Measurements from ENCODE around the gene ASB18.
"Not testable (repeated sequence)": the region's sequence is repeated elsewhere in the genome, so short reads cannot be mapped to it uniquely, and the experiment has no call there.

The ASB18 gene

DNA sequence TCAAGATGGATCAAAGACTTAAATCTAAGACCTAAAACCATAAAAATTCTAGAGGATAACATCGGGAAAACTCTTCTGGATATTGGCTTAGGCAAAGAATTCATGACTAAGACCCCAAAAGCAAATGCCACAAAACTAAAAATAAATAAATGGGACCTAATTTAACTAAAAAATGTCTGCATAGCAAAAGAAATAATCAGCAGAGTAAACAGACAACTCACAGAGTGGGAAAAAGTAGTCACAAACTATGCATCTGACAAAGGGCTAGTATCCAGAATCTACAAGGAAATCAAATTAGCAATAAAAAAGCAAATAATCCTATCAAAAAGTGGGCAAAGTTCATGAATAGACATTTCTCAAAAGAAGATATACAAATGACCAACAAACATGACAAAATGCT, 18.2 kb upstream of the ASB18 start:
- H3K9me3 Mint-ChIP-seq, result peaks cover 72% of the 10 kb centered on the region
- TF ChIP-seq, protein P1, sequence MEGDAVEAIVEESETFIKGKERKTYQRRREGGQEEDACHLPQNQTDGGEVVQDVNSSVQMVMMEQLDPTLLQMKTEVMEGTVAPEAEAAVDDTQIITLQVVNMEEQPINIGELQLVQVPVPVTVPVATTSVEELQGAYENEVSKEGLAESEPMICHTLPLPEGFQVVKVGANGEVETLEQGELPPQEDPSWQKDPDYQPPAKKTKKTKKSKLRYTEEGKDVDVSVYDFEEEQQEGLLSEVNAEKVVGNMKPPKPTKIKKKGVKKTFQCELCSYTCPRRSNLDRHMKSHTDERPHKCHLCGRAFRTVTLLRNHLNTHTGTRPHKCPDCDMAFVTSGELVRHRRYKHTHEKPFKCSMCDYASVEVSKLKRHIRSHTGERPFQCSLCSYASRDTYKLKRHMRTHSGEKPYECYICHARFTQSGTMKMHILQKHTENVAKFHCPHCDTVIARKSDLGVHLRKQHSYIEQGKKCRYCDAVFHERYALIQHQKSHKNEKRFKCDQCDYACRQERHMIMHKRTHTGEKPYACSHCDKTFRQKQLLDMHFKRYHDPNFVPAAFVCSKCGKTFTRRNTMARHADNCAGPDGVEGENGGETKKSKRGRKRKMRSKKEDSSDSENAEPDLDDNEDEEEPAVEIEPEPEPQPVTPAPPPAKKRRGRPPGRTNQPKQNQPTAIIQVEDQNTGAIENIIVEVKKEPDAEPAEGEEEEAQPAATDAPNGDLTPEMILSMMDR (IDR thresholded peaks at IDR 0.05), result no peak
- no peak for DNase-seq
- peaks cover 6% of the 10 kb centered on the region for H3K4me1 Mint-ChIP-seq
- H3K27me3 Mint-ChIP-seq (ENCODE audit: low read depth, poor library complexity), result no peaks in the 10 kb centered on the region
- H3K27ac Mint-ChIP-seq, result no peak overlapping the region
- peaks cover 62% of the 10 kb centered on the region for H3K36me3 Mint-ChIP-seq (ENCODE audit: low read depth)
- H3K4me3 Mint-ChIP-seq, result no peak overlapping the region

GRCh38 chr2:236281423-236281822, 17.2 kb upstream of the ASB18 start:
- peaks cover 82% of the 10 kb centered on the region for H3K9me3 Mint-ChIP-seq
- H3K4me3 Mint-ChIP-seq, result no peak overlapping the region
- TF ChIP-seq, protein P1 (IDR thresholded peaks at IDR 0.05), result no peak
- no peak for DNase-seq
- no peak overlapping the region for H3K27ac Mint-ChIP-seq
- no peaks in the 10 kb centered on the region for H3K27me3 Mint-ChIP-seq (ENCODE audit: low read depth, poor library complexity)
- no peaks in the 10 kb centered on the region for H3K4me1 Mint-ChIP-seq
- H3K36me3 Mint-ChIP-seq (ENCODE audit: low read depth), result peaks cover 72% of the 10 kb centered on the region

GRCh38 chr2:236273126-236273525, 8.9 kb upstream of the ASB18 start:
- Mint-ChIP-seq H3K27me3 (ENCODE audit: low read depth, poor library complexity) (peaks cover 4% of the 10 kb centered on the region), H3K4me1 (no peaks in the 10 kb centered on the region), H3K4me3 (no peak overlapping the region), H3K27ac (no peak overlapping the region), H3K36me3 (ENCODE audit: low read depth) (peaks cover 80% of the 10 kb centered on the region), H3K9me3 (peaks cover 84% of the 10 kb centered on the region)
- no peak for DNase-seq
- TF ChIP-seq, protein P1 (IDR thresholded peaks at IDR 0.05), result no peak

DNA sequence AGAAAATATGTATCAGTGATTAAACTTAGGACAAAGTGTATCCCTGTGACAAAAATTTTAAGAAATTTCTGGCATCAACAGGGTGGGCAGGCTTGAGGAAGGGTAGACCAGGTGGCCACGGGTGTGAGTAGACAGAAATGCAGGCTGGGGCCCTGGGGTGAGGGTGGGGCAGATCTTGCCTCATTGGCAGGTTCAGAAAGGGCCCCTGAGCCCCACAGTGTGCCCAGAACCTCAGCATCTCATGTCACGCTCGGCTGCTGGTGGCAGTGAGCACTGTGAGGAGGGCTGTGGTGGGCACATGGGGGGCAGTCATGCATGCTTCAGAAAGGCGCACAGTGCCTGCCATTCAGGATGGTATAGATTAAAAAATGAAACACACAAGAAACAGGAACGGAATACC, 7.6 kb upstream of the ASB18 start:
- no peak overlapping the region for H3K27ac Mint-ChIP-seq
- H3K36me3 Mint-ChIP-seq (ENCODE audit: low read depth), result peaks cover 76% of the 10 kb centered on the region
- H3K9me3 Mint-ChIP-seq, result peaks cover 76% of the 10 kb centered on the region
- DNase-seq, result no peak
- no peaks in the 10 kb centered on the region for H3K4me1 Mint-ChIP-seq
- H3K4me3 Mint-ChIP-seq, result no peak overlapping the region
- peaks cover 4% of the 10 kb centered on the region for H3K27me3 Mint-ChIP-seq (ENCODE audit: low read depth, poor library complexity)
- TF ChIP-seq, protein P1 (IDR thresholded peaks at IDR 0.05), result no peak

DNA sequence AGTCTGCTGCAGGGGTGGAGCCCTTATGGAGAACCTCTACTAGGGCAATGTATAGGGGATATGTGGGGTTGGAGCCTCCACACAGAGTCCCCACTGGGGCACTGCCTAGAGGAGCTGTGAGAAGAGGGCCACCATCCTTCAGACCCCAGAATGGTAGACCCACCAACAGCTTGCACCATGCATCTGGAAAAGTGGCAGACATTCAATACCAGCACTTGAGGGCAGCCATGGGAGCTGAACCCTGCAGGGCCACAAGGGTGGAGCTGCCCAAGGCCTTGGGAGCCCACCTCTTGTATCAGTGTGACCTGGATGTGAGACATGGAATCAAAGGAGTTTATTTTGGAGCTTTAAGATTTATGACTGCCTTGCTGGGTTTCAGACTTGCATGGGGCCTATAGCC, 5.7 kb upstream of the ASB18 start:
- Mint-ChIP-seq H3K9me3 (peaks cover 64% of the 10 kb centered on the region), H3K4me1 (peaks cover 13% of the 10 kb centered on the region), H3K36me3 (ENCODE audit: low read depth) (peaks cover 78% of the 10 kb centered on the region)
- not testable (repeated sequence) for DNase-seq; H3K27ac Mint-ChIP-seq; H3K27me3 Mint-ChIP-seq (ENCODE audit: low read depth, poor library complexity); H3K4me3 Mint-ChIP-seq

- TF ChIP-seq, protein P1 (IDR thresholded peaks at IDR 0.05), result no peak
- DNase-seq, result no peak
- Mint-ChIP-seq H3K4me3 (no peak overlapping the region), H3K36me3 (ENCODE audit: low read depth) (peaks cover 76% of the 10 kb centered on the region), H3K4me1 (peaks cover 29% of the 10 kb centered on the region), H3K9me3 (peaks cover 52% of the 10 kb centered on the region), H3K27ac (peak overlapping the region; percentile 52), H3K27me3 (ENCODE audit: low read depth, poor library complexity) (peaks cover 11% of the 10 kb centered on the region)
Observed at GRCh38 chr2:236265675-236266074, 1.5 kb upstream of the ASB18 start.
